Loucy (cell line): Measurements from ENCODE around the gene GRIK2.

Experiments
- H2AFZ ChIP-seq: fragments of 200-600 bp; sonication (generic); 2 replicates; pipeline ENCODE4 v1.6.0; 2016; ENCODE audit warnings: antibody characterized with exemption, mild to moderate bottlenecking, low read length, moderate library complexity
- H3F3A ChIP-seq: fragments of 200-600 bp; 2 replicates; pipeline ENCODE4 v1.6.0; 2016; ENCODE audit warnings: antibody characterized with exemption, low read depth, mild to moderate bottlenecking
- H3K27me3 ChIP-seq: fragments of 200-600 bp; sonication (generic); 2 replicates; pipeline ENCODE4 v1.6.1; 2014; ENCODE audit warnings: low read length, mild to moderate bottlenecking; ENCODE audit not compliant: insufficient read depth, poor library complexity, severe bottlenecking
- H3K36me3 ChIP-seq: fragments of 200-600 bp; sonication (generic); 2 replicates; pipeline ENCODE4 v1.6.1; 2016; ENCODE audit warnings: low read length; ENCODE audit not compliant: insufficient read depth
- H3K4me1 ChIP-seq: fragments of 200-600 bp; sonication (generic); 2 replicates; pipeline ENCODE4 v1.5.1; 2014; ENCODE audit warnings: low read length, mild to moderate bottlenecking; ENCODE audit not compliant: insufficient read depth, poor library complexity, severe bottlenecking
- H3K4me2 ChIP-seq: fragments of 200-600 bp; sonication (generic); 2 replicates; pipeline ENCODE4 v1.6.0; 2014; ENCODE audit warnings: antibody characterized with exemption, low read length, low read depth, mild to moderate bottlenecking; ENCODE audit not compliant: poor library complexity, severe bottlenecking
- H3K4me3 ChIP-seq: fragments of 200-600 bp; sonication (generic); 2 replicates; pipeline ENCODE4 v1.5.1; 2014; ENCODE audit warnings: low read length, mild to moderate bottlenecking, mixed read lengths; ENCODE audit not compliant: poor library complexity, severe bottlenecking
- H3K79me2 ChIP-seq: fragments of 200-600 bp; sonication (generic); 2 replicates; pipeline ENCODE4 v1.6.1; 2014; ENCODE audit warnings: low read length; ENCODE audit not compliant: insufficient read depth
- H3K9ac ChIP-seq: fragments of 200-600 bp; sonication (generic); 2 replicates; pipeline ENCODE4 v1.6.0; 2014; ENCODE audit warnings: mild to moderate bottlenecking, low read depth, low read length, moderate library complexity; ENCODE audit not compliant: poor library complexity, severe bottlenecking
- H3K9me2 ChIP-seq: fragments of 200-600 bp; sonication (generic); replicated peaks from 2 replicates; pipeline ENCODE4 v1.6.1; 2016; ENCODE audit warnings: low read depth, low read length, mixed read lengths
- H3K9me3 ChIP-seq: fragments of 200-600 bp; sonication (generic); 2 replicates; pipeline ENCODE4 v1.6.1; 2014; ENCODE audit warnings: mild to moderate bottlenecking, antibody characterized with exemption, low read length, low read depth; ENCODE audit not compliant: insufficient read depth
- H4K20me1 ChIP-seq: fragments of 200-600 bp; sonication (generic); 2 replicates; pipeline ENCODE4 v1.6.0; 2014; ENCODE audit warnings: antibody characterized with exemption, low read length, mild to moderate bottlenecking; ENCODE audit not compliant: insufficient read depth, poor library complexity, severe bottlenecking
- EZH2phosphoT487 ChIP-seq: fragments of 200-600 bp; IDR thresholded peaks from 2 replicates; pipeline ENCODE4 v1.6.1; 2018; ENCODE audit warnings: antibody characterized with exemption, mild to moderate bottlenecking, moderate library complexity, borderline replicate concordance
- TF ChIP-seq, protein P1 (sequence below): fragments of 200-600 bp; sonication (generic); conservative IDR thresholded peaks from 2 replicates; pipeline ENCODE4 v1.5.1; 2014; ENCODE audit warnings: mild to moderate bottlenecking, antibody characterized with exemption, low read length

The GRIK2 gene

DNA sequence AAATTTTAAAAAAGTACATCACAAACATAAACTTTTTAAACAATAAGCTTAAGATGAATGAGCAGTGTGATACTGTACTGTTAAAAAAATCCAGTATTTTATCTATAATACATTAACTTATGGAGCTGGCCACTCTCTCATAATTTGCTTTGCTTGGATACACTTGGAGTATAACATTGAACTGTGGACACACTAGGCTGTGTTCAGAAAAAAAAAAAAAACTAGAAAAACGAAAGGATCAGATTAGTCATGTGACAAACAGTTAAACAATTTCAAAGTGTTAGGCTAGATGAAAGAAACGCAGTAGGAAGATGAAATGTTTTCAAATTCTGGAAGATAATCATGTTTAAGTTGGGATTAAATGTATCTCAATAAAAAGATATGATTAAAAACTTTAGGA is 220.0 kb downstream of the GRIK2 start:
- Histone ChIP-seq H3F3A (no peaks in the 10 kb centered on the region), H3K79me2 (no peaks in the 10 kb centered on the region), H4K20me1 (no peaks in the 10 kb centered on the region), H3K4me1 (no peaks in the 10 kb centered on the region), H3K9ac (no peak overlapping the region), H3K9me3 (no peaks in the 10 kb centered on the region), H3K4me2 (no peak overlapping the region), H2AFZ (no peak overlapping the region), H3K9me2 (no peaks in the 10 kb centered on the region), H3K4me3 (no peak overlapping the region), H3K36me3 (no peaks in the 10 kb centered on the region), H3K27me3 (no peaks in the 10 kb centered on the region)
- no peak for TF ChIP-seq EZH2phosphoT487
- TF ChIP-seq, protein P1, sequence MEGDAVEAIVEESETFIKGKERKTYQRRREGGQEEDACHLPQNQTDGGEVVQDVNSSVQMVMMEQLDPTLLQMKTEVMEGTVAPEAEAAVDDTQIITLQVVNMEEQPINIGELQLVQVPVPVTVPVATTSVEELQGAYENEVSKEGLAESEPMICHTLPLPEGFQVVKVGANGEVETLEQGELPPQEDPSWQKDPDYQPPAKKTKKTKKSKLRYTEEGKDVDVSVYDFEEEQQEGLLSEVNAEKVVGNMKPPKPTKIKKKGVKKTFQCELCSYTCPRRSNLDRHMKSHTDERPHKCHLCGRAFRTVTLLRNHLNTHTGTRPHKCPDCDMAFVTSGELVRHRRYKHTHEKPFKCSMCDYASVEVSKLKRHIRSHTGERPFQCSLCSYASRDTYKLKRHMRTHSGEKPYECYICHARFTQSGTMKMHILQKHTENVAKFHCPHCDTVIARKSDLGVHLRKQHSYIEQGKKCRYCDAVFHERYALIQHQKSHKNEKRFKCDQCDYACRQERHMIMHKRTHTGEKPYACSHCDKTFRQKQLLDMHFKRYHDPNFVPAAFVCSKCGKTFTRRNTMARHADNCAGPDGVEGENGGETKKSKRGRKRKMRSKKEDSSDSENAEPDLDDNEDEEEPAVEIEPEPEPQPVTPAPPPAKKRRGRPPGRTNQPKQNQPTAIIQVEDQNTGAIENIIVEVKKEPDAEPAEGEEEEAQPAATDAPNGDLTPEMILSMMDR: no peak

DNA sequence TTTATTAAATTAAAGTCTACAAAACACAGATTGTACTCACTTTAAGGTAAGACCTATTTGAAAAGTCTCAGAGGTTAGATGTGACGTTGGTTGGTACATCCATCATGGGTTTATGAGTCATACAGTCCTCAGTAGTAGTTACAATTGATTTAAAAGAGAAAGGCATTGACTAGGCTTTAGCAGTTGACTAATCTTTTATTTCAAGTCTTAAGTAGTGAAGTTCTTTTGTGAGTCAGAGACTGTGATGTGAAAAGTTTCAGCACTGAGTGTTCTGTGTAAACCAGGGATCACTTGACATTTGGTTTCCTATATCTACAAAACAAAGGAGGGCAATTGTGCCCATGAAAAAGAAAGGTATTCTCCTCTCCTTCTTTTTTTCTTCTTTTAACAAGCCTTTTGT is 221.3 kb downstream of the GRIK2 start:
- no peak for TF ChIP-seq EZH2phosphoT487
- TF ChIP-seq, protein P1: no peak
- Histone ChIP-seq H3K9me3 (no peaks in the 10 kb centered on the region), H2AFZ (no peak overlapping the region), H4K20me1 (no peaks in the 10 kb centered on the region), H3K9me2 (no peaks in the 10 kb centered on the region), H3K27me3 (no peaks in the 10 kb centered on the region), H3K9ac (no peak overlapping the region), H3K4me2 (no peak overlapping the region), H3K36me3 (no peaks in the 10 kb centered on the region), H3K4me3 (no peak overlapping the region), H3K79me2 (no peaks in the 10 kb centered on the region), H3F3A (no peaks in the 10 kb centered on the region), H3K4me1 (no peaks in the 10 kb centered on the region)

DNA sequence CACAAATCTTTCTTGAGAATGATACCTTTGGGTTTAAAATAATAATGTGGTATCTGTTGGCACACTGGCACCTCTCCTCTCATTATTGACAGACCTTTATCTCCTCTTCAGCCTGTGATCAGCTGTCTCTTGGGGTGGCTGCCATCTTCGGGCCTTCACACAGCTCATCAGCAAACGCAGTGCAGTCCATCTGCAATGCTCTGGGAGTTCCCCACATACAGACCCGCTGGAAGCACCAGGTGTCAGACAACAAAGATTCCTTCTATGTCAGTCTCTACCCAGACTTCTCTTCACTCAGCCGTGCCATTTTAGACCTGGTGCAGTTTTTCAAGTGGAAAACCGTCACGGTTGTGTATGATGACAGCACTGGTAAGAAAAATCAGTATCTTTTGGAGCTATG is 232.8 kb downstream of the GRIK2 start:
- H2AFZ ChIP-seq: no peak overlapping the region

More for the DNA sequence above, 232.8 kb downstream of the GRIK2 start:
- TF ChIP-seq, protein P1: no peak
- no peak for TF ChIP-seq EZH2phosphoT487
- H3K4me3 ChIP-seq: no peak overlapping the region
- H3K36me3 ChIP-seq: no peaks in the 10 kb centered on the region
- no peaks in the 10 kb centered on the region for H3K9me3 ChIP-seq
- H3K79me2 ChIP-seq: no peaks in the 10 kb centered on the region
- H3K4me2 ChIP-seq: no peak overlapping the region
- H3K27me3 ChIP-seq: no peaks in the 10 kb centered on the region
- no peaks in the 10 kb centered on the region for H3K4me1 ChIP-seq
- no peak overlapping the region for H3K9ac ChIP-seq
- no peaks in the 10 kb centered on the region for H3F3A ChIP-seq
- H3K9me2 ChIP-seq: no peaks in the 10 kb centered on the region
- no peaks in the 10 kb centered on the region for H4K20me1 ChIP-seq
